Measurements from ENCODE around the gene MBIP.

- TF ChIP-seq POLR2A (IDR thresholded peaks at IDR 0.05; ENCODE audit: low read length) (no peak), GATA1 (IDR thresholded peaks at IDR 0.05; ENCODE audit: low read depth, low read length) (no peak)
Observed at GRCh38 chr14:36320897-36321381, 502 bp upstream of the MBIP start.

Data from erythroblast (primary cell).